Renal pelvis (tissue), 4 donors: Measurements from ENCODE around the gene DSC3. TPM values are rescaled to one million over a fixed set of nuclear protein-coding genes. Genes with fewer than 3 reads are reported as not detected.

Source experiments
- DNase-seq: peaks from one replicate; pipeline ENCODE4 v3.0.0-alpha.2; 2013
- polyA plus RNA-seq, 3 donors: library from polyadenylated mRNA; unstranded; fragments of 120-200 nt; gene quantifications; one replicate each; pipeline ENCODE4 v1.2.1, GENCODE V29; 2013; ENCODE audit not compliant: insufficient read length in 3 of 3

The DSC3 gene
- polyA plus RNA-seq, 3 donors, result 2.2 to 3.7 (median 2.6) TPM

GRCh38 chr18:30971338-30971956 is 71.1 kb downstream of the DSC3 start:
- DNase-seq, result peak; percentile 20

- DNase-seq, result peak; percentile 12
Measured at GRCh38 chr18:30970196-30970816, 72.2 kb downstream of the DSC3 start.

GRCh38 chr18:30969670-30970170 is 72.8 kb downstream of the DSC3 start:
- no peak for DNase-seq

GRCh38 chr18:30967701-30968100 is 74.8 kb downstream of the DSC3 start:
- no peak for DNase-seq

- no peak for DNase-seq
Measured at GRCh38 chr18:30965237-30965636, 77.3 kb downstream of the DSC3 start.

GRCh38 chr18:30960661-30961060 is 81.9 kb downstream of the DSC3 start:
- DNase-seq, result no peak

GRCh38 chr18:30957066-30957465 is 85.5 kb downstream of the DSC3 start:
- no peak for DNase-seq

- no peak for DNase-seq
Measured at GRCh38 chr18:30954262-30954661, 88.3 kb downstream of the DSC3 start.

- DNase-seq, result no peak
Measured at GRCh38 chr18:30945761-30946160, 96.8 kb downstream of the DSC3 start.

GRCh38 chr18:30944773-30945417 is 97.6 kb downstream of the DSC3 start:
- DNase-seq, result no peak

GRCh38 chr18:30940952-30941539 is 101.5 kb downstream of the DSC3 start:
- no peak for DNase-seq

Other genes starting within 250 kb of the DSC3 start
- 10 to 100 TPM; 35.1 to 47.5 (median 39.8) TPM for gene DSC2, start 59.7 kb upstream of the DSC3 start, polyA plus RNA-seq
- 1 to 10 TPM; 1.7 to 2.0 (median 1.8) TPM for gene DSC1, start 120.1 kb upstream of the DSC3 start, polyA plus RNA-seq